Fibroblast of the aortic adventitia (primary cell): Measurements from ENCODE around the gene ZNF407. TPM values are rescaled to one million over a fixed set of nuclear protein-coding genes. Genes with fewer than 3 reads are reported as not detected.

Source experiments
- DNase-seq: peaks from one replicate; pipeline ENCODE4 v3.0.0-alpha.2; 2010; ENCODE audit warnings: low read depth
- H3K4me3 ChIP-seq: 2 replicates; pipeline ENCODE4 v1.5.1; 2011; ENCODE audit warnings: low read depth, mild to moderate bottlenecking, control low read depth, low read length, moderate library complexity
- CTCF ChIP-seq: IDR thresholded peaks from 2 replicates; pipeline ENCODE4 v1.5.1; 2011; ENCODE audit warnings: mild to moderate bottlenecking, low read length, control low read depth, inconsistent platforms; ENCODE audit not compliant: insufficient read depth
- total RNA-seq: library from RNA; depleted of rRNA; stranded (reverse); fragments of >200 nt; gene quantifications from 2 replicates; pipeline ENCODE4 v1.2.3, GENCODE V29; 2012; ENCODE audit warnings: low replicate concordance

The ZNF407 gene
- total RNA-seq, 1 donor: 21.7 TPM

GRCh38 chr18:74921057-74921820 is 323.6 kb downstream of the ZNF407 start:
- no peak for TF ChIP-seq CTCF
- no peak for DNase-seq
- no peak overlapping the region for H3K4me3 ChIP-seq

GRCh38 chr18:74926051-74926450 is 328.4 kb downstream of the ZNF407 start:
- no peak for TF ChIP-seq CTCF
- no peak for DNase-seq

GRCh38 chr18:74928194-74928968 is 330.7 kb downstream of the ZNF407 start:
- TF ChIP-seq CTCF: no peak
- no peak for DNase-seq
- H3K4me3 ChIP-seq: no peak overlapping the region

More at GRCh38 chr18:74926051-74926450, 328.4 kb downstream of the ZNF407 start:
- H3K4me3 ChIP-seq: no peak overlapping the region

- no peak overlapping the region for H3K4me3 ChIP-seq
- no peak for TF ChIP-seq CTCF
- DNase-seq: no peak
These were observed 331.4 kb downstream of the ZNF407 start for GRCh38 chr18:74929110-74929509.

GRCh38 chr18:74930616-74931015 is 332.9 kb downstream of the ZNF407 start:
- H3K4me3 ChIP-seq: no peak overlapping the region
- DNase-seq: no peak
- no peak for TF ChIP-seq CTCF

GRCh38 chr18:74933930-74934329 is 336.3 kb downstream of the ZNF407 start:
- no peak overlapping the region for H3K4me3 ChIP-seq
- no peak for DNase-seq
- no peak for TF ChIP-seq CTCF
